Measurements from ENCODE around the gene EHD4.

EHD4 gene

DNA sequence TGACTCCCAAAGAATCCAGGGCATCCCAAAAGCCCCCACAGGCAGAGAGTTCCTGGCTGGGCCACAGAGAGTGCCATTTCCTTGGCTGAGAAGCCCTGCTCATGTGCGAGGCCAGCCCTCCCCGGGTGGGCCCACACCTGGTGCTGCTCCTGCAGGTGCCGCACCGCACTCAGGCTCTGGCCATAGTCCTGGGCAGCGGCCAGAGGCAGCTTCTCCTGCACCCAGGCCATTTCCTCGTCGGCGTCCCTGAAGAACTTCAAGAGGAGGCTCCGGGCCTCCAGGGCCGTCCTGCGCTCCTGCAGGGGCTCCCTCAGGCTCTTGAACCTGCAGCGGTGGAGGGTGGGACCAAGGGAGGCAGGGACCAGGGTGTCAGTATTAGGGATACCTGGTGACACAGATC, 115.6 kb downstream of the EHD4 start:
- Histone ChIP-seq H3K4me3 (ENCODE audit: low read depth in 1 of 2, low read length in 1 of 2) (no peak overlapping the region), H3K9me3 (no peaks in the 10 kb centered on the region), H3K4me1 (ENCODE audit: control insufficient read depth in 1 of 2, insufficient read depth in 1 of 2, low read depth in 1 of 2, low read length in 1 of 2) (no peaks in the 10 kb centered on the region), H3K27ac (no peak overlapping the region), H3K27me3 (no peaks in the 10 kb centered on the region), H3K36me3 (no peaks in the 10 kb centered on the region)
- TF ChIP-seq, protein P1, sequence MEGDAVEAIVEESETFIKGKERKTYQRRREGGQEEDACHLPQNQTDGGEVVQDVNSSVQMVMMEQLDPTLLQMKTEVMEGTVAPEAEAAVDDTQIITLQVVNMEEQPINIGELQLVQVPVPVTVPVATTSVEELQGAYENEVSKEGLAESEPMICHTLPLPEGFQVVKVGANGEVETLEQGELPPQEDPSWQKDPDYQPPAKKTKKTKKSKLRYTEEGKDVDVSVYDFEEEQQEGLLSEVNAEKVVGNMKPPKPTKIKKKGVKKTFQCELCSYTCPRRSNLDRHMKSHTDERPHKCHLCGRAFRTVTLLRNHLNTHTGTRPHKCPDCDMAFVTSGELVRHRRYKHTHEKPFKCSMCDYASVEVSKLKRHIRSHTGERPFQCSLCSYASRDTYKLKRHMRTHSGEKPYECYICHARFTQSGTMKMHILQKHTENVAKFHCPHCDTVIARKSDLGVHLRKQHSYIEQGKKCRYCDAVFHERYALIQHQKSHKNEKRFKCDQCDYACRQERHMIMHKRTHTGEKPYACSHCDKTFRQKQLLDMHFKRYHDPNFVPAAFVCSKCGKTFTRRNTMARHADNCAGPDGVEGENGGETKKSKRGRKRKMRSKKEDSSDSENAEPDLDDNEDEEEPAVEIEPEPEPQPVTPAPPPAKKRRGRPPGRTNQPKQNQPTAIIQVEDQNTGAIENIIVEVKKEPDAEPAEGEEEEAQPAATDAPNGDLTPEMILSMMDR (IDR thresholded peaks at IDR 0.05), result no peak

DNA sequence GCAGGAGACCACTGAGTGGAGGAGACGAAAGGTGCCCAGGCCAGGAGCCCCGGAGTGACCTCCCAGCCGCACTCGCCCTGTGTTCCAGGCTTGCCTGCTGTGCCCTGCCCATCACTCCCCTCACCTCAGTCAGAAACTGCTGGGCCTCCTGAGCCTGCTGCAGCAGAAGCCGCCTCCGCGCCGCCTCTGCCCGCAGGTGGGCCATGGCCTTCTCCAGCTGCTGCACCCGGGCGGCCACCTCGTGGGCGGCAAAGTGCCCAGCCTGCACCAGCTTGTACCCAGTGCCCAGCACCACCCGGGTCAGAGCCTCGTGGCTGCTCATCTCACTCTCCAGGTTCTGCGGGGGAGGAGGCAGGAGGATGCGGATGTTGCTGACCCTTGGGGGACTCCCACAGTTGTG, 116.1 kb downstream of the EHD4 start:
- TF ChIP-seq, protein P1 (IDR thresholded peaks at IDR 0.05), result no peak
- peaks cover 4% of the 10 kb centered on the region for H3K27me3 ChIP-seq
- no peaks in the 10 kb centered on the region for H3K4me1 ChIP-seq (ENCODE audit: control insufficient read depth in 1 of 2, insufficient read depth in 1 of 2, low read depth in 1 of 2, low read length in 1 of 2)
- H3K9me3 ChIP-seq, result no peaks in the 10 kb centered on the region
- H3K27ac ChIP-seq, result no peak overlapping the region
- no peaks in the 10 kb centered on the region for H3K36me3 ChIP-seq
- H3K4me3 ChIP-seq (ENCODE audit: low read depth in 1 of 2, low read length in 1 of 2), result no peak overlapping the region

DNA sequence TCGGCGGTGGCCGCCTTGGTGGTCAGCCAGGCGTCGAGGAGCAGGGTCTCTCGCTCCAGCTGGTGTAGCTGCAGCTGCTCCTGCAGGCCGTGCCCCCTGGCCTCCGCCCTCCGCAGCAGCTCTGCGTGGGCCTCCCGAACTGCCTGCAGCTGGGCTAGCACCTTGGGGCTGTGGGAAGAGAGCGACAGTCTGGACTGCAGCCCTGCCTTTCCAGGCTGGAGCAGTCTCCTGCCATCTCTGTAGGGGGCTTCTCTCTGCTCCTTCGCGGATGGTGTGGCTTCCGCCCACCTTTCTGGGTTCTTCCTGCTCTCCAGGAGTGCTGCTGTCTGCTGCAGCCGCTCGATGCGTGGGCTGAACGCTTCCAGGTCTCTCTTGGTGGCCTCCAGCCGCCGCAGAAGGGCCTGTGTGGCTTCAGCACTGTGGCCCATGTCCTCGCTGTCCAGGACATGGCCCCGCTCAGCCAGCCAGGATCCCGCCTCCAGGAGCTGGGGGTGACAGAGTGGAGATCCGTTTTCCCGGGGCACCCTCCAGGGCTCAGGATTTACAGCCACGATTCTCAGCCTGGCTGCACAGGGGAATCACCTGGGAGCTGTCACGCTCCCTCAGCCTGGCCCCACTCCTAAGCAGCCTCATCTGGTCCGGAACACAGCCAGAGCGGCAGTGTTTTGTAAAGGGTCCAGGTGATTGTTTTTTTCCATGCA, 116.9 kb downstream of the EHD4 start:
- TF ChIP-seq, protein P1 (IDR thresholded peaks at IDR 0.05), result no peak
- peaks cover 12% of the 10 kb centered on the region for H3K27me3 ChIP-seq
- no peaks in the 10 kb centered on the region for H3K36me3 ChIP-seq
- H3K4me3 ChIP-seq (ENCODE audit: low read depth in 1 of 2, low read length in 1 of 2), result no peak overlapping the region
- H3K27ac ChIP-seq, result no peak overlapping the region
- H3K4me1 ChIP-seq (ENCODE audit: control insufficient read depth in 1 of 2, insufficient read depth in 1 of 2, low read depth in 1 of 2, low read length in 1 of 2), result no peaks in the 10 kb centered on the region
- H3K9me3 ChIP-seq, result no peaks in the 10 kb centered on the region

DNA sequence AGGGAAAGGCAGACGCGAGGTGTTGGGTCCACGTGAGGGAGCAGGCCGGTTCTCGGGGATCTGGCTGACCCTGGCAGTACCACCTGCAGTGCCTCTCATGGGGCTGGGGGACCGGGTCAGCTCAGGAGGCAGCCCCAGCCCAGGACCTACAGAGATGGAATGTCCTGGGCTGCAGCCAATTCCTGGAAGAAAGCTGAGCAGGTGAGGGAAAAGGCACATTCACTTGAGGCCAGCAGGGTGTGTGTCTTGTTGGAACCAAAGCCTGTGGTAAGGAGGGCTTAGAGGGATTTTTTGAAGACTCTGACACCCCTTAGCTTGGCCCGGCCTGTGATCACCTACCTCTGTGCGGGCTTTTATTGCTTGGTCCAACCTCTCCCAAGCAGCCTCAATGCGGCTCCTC, 117.9 kb downstream of the EHD4 start:
- peaks cover 12% of the 10 kb centered on the region for H3K27me3 ChIP-seq
- H3K27ac ChIP-seq, result no peak overlapping the region
- no peak overlapping the region for H3K4me3 ChIP-seq (ENCODE audit: low read depth in 1 of 2, low read length in 1 of 2)
- no peaks in the 10 kb centered on the region for H3K9me3 ChIP-seq
- H3K36me3 ChIP-seq, result peaks cover under 1% of the 10 kb centered on the region
- TF ChIP-seq, protein P1 (IDR thresholded peaks at IDR 0.05), result no peak
- no peaks in the 10 kb centered on the region for H3K4me1 ChIP-seq (ENCODE audit: control insufficient read depth in 1 of 2, insufficient read depth in 1 of 2, low read depth in 1 of 2, low read length in 1 of 2)

DNA sequence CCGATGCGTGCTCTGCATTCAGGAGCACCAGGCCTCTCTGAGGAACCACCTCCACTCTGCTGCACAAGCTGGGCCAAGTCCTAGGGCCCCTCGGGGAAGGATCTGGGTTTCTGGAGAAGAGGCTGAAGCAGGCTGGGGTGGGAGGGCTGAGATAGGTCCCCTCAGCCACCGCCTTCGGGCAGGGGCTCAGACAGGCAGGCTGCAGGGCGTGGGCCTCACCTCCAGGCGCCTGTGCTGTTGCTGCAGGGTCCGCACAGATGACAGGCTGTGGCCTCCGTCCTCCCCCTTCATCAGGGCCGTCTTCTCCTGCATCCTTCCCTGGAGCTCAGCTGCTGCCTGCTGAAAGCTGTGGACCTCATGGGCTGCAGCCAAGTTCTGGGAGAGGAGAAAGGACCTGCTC, 118.5 kb downstream of the EHD4 start:
- Histone ChIP-seq H3K9me3 (no peaks in the 10 kb centered on the region), H3K27ac (no peak overlapping the region), H3K27me3 (peaks cover 12% of the 10 kb centered on the region), H3K4me1 (ENCODE audit: control insufficient read depth in 1 of 2, insufficient read depth in 1 of 2, low read depth in 1 of 2, low read length in 1 of 2) (no peaks in the 10 kb centered on the region), H3K36me3 (peaks cover 6% of the 10 kb centered on the region), H3K4me3 (ENCODE audit: low read depth in 1 of 2, low read length in 1 of 2) (no peak overlapping the region)
- TF ChIP-seq, protein P1 (IDR thresholded peaks at IDR 0.05), result no peak

Measured in neutrophil (primary cell).